Activated CD4-positive, alpha-beta T cell treated with anti-CD3 and anti-CD28 coated beads for 4 hours (primary cell): Measurements from ENCODE around the gene CFAP251.
"Not testable (repeated sequence)": the region's sequence is repeated elsewhere in the genome, so short reads cannot be mapped to it uniquely, and the experiment has no call there.

Source experiments
- DNase-seq, 2 donors: peaks; one replicate each; pipeline ENCODE4 v3.0.0-alpha.2; 2020

CFAP251 gene

GRCh38 chr12:121980191-121980891, 61.9 kb downstream of the CFAP251 start:
- DNase-seq, result no peak

GRCh38 chr12:121980892-121981272, 62.5 kb downstream of the CFAP251 start:
- DNase-seq, result no peak

DNA sequence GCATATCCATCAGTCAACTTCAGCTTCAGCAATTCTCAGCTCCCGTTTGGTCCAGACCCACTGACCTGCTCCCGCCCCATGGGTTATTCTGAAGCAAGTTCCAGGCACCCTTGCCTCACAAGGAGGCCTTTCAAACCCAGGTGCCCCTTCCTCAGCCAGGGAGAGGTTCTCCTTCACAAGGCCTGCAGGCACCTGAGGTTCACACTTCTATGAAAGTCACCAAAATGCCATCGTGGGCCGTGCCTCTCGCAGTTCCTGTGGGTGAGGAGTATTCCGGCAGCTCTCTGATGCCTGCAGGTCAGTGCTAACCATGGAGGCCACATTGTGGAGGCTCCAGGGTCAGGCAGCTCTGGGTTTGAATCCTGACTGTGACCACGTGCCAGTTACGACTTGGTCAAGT, 63.1 kb downstream of the CFAP251 start:
- DNase-seq, result no peak

GRCh38 chr12:121982950-121983349, 64.6 kb downstream of the CFAP251 start:
- no peak for DNase-seq

GRCh38 chr12:121983536-121984210, 65.3 kb downstream of the CFAP251 start:
- DNase-seq, result no peak

DNA sequence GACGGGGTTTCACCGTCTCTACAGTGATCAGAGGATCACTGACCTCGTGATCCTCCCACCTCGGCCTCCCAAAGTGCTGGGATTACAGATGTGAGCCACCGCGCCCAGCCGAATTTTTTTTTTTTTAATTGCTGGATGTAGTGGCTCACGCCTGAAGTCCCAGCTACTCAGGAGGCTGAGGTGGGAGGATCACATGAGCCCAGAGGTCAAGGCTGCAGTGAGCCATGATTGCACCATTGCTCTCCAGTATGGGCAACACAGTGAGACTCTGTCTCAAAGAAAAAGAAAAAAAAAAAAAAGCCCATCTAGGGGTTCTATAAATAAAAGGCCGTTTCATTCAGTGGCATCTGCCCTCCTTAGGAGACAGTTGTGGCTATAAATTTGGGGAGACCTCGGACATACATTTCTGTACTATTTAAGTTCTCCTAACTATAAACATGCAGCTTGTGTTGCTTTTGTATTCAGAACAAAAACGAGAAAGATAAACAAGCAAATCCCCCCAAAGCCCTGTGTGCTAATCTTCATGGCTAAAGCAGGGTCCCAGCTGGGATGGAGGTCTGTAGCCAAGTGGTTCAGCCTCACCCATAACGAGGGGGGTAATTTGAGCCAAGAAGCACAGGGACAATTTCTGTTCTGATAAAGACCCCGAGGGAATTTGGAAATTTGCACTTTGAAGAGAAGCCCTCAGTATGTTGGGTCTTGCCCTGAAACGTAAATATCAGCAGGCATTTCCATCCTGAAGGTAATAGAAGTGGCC, 68.3 kb downstream of the CFAP251 start:
- no peak for DNase-seq

DNA sequence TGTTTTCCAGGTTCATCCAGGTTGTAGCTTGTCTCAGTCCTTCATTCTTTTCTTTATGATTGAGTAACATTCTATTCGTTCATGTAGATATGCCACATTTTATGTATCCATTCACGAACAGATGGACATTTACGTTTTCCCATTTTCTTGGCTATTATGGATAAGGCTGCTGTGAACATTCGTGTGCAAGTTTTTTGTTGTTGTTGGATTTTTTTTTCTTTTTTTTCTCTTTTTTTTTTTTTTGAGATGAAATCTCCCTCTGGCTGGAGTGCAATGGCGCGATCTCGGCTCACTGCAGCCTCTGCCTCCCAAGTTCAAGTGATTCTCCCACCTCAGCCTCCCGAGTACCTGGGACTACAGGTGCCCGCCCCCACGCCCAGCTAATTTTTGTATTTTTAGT, 70.1 kb downstream of the CFAP251 start:
- DNase-seq, result not testable (repeated sequence)

DNA sequence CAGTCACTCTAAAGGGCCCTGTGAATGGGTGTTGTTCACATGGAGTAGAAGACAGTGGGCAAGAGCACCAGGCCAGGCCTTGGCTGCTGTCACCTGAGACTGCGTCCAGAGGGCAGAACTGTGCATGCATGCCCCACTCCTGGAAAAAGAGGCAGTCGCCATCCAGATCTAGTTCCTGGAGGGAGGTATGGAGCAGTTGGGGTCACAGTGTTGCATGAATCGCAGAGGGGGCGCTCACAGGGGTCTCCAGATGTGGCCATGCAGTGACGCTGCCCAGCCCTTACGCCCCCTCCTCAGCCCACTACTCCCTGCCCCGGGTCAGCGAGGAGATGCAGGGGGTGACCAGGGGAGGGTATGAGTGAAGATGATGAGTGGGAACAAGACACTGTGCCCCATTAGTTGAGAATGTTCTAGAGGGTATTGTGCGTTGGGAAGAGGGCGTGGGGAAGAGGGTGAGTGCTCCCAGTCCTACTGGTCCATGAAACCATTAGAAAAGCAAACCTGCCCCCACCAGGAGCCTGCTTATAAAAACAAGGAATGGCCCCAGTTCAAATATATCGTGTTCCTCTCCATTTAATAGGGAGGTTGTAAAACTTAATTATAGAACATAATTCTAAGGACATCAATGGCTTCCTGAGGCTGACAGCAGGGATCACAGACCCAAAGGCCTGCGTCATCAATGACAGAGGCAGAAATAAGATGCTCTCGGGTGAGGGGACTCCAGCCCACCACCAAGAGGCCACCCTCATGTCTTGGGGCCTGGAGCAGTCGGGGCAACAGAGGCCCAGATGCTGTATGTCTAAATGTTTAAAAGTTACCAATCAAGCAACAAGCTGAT, 71.1 kb downstream of the CFAP251 start:
- DNase-seq, result no peak

DNA sequence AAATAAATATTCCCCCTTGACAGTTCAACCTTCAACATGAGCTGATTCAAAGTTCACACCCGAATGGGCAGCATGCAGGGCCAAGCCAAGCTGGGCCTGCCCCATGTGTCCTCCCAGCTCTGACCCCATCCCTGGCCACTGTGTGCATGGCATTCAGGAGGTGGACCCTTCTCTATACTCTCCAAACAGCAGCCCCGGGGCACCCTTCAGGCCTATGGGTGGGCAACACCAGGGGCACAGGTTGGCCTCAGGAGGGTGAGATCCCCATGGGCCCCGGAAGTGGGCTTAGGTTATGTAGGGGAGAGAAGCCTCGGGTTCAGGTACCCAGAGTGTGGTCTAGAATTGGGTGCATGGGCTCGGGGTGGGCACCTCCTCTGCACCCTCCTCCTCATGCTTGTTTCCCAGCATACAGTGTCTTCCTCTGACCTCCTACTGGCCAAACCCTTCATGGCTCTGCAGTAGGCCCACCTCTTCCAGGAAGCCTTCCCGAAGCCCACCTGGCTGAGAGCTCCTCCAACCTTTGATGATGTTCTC, 71.8 kb downstream of the CFAP251 start:
- DNase-seq, result no peak

DNA sequence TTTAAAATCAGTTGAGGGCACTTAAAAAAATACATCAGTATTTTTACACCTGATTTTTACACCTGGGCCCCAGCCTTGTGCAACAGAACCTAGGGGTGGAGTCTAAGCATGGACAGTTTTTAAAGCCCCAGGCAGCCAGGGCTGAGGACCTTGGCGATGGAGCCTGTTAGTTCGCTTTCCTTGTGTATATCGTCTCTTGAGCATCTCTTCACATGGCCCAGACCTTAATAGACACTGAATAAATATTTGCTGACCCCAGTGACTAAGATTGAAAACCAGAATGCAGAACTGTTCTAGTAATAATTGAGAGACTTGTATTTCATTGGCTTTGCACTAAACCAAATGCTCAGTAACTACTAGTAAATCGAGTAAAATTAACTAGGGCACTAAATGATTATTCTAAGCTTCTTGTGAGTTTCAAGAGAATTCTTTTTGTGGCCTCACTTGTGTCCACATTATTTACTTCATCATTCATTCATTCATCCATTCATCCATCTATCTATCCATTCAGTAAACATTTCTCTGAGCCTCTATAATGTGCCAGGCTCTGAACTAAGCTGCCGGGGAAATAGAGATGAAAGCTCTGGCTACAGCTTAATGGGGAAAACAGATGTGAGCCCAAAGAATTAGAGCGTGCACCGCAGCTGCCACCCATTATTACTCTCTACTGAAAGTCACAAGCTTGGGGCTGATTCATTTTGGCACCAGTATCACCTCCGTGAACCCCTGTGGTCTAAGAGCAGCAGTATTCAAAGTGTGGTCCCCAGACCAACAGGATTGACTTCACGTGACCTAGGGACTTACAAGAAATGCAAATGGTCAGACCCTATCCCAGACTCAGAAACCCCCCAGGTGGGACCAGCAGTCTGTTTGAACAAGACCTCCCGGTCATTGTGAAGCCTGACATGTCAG, 72.6 kb downstream of the CFAP251 start:
- no peak for DNase-seq

- peak; percentile 43 to 49 for DNase-seq
Observed at GRCh38 chr12:121992059-121992879, 73.9 kb downstream of the CFAP251 start.

DNA sequence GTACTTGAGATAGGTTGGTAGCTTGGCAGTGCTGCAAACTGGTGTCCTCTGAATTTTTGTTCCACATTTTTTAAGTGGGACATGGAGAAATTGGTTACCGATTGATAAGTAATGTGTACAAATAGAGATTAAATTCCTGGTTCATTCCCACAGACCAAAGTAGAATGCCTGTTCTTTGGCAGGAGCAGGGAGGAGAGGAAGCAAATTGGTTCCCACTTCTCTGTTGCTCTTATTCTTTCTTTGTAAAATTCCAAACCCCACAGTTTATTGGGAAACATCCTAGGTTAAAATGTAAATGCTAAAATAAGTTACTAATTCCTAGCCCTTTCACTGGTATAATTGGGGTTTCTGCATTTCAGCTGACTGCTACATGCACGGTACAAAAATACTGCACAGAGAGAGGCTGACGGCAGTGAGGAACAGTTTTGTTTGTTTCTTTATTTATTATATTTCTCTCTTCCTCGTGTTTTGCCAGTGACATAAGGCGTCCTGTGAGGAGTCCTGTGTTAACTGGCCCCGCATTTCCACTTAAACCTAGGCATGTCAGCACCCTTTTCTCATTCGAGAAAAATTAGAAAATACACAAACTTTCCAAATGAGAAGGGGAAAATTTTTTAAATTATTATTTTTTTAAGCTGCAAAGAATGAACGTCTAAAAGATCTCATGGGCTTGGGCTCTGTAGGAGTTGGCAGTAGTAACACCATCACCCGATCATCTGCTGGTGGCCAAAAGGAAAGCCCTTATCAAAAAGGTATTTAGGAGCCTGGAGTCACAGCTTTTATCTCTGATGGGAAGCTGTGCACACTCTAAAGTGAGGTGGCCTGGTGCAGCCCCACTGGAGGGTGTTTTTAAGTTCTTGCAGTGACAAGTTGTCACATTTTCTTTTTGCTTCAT, 77.9 kb downstream of the CFAP251 start:
- no peak for DNase-seq

- no peak for DNase-seq
Observed at GRCh38 chr12:121996945-121997612, 78.7 kb downstream of the CFAP251 start.

DNA sequence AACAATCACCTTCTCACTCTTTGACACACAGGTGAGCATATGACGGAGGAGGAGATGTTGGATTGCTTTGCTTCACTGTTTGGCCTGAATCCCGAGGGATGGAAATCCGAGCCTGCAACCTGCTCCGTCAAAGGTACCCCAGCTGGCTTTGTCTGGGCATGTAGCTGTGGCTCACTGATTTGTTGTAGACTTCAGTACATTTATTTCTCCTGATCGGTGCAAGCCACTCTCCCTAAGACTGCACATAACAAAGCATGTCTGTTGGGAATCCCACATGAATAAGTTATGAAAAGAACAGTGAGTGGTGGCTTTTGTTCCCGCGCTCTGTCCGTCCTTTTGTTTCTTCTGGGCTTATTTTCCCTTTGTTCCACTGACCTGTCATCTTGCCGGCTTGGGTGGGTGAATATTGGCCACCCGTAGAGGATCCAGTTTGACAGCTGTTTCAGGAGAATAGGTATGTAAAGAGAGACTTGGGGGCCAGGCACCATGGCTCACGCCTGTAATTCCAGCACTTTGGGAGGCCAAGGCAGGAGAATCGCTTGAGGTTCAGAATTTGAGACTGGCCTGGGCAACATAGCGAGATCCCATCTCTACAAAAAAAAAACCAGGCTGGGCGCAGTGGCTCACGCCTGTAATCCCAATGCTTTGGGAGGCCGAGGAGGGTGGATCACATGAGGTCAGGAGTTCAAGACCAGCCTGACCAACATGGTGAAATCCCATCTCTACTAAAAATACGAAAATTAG, 83.2 kb downstream of the CFAP251 start:
- DNase-seq, result no peak

DNA sequence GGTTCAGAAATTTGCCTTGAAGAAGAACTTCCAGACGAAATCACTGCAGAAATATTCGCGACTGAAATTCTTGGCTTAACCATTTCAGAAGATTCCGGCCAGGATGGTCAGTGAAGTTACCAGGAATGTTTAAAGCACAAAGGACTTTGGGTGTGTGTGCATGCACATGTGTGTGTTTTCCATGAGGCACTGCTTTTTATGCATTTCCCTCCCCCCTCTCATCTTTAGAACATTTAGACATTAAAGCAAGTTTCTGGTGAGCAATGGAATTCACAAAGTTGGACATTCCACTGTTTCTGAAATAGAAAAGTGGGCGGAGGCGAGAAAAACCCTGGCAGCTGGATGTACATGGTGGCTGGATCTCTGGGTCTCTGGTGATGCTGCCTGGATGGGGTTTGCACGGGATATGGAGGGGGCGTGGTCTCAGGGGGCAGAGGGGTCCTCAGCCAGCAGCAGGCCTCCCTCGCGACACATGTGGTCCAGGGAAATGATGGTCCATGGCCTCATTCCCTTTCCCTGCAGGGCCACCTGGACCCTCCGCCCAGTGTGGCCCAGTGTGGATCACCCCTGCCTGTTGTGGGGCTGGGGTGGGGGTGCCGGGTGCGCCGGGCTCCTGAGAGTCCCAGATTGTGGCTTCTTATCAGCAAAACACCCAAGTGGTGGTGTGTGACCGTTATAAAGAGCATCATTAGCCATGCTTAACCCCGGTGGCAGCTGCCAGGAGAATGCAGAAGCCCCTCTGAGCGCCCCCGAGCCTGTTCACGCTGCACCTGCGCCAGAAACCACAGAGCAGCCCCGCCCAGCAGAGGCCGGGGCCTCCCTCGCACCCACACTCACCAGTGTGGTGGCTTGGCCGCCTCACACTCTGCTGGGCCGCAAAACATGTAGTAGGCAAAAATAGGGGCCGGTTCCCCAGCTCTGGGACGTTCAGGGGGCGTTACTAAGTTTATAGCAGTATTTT, 85.5 kb downstream of the CFAP251 start:
- DNase-seq, result no peak

GRCh38 chr12:122004633-122005071, 86.3 kb downstream of the CFAP251 start:
- no peak for DNase-seq

DNA sequence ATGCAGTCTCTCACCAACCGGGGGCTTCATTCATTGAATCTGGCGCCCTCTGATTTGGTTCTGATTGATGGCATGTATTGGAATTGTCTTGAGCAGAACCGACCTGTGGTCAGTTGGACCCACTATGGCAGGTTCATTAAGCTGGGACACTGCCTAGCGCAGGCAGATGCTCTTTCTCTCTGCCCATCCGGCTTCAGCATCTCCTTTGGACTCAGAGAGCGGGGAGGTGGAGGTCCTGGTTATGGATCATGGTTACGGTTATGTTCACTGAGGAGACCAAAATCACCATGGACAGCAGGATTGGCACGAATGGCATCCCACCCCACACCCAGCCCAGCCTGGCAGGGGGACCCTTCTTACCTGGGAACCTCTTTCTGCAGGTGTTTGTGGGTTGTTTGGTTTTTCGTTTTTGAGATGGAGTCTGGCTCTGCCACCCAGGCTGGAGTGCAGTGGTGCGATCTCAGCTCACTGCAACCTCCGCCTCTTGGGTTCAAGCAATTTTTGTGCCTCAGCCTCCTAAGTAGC, 86.9 kb downstream of the CFAP251 start:
- no peak for DNase-seq
